Stomach (tissue), 9 donors: ENCODE measurements around the gene RAPGEF3. TPM values are rescaled to one million over a fixed set of nuclear protein-coding genes. Genes with fewer than 3 reads are reported as not detected.

Experiments used
- DNase-seq, 2 donors: peaks; one replicate each; pipeline versions ENCODE4 v3.0.0 to v3.0.0-alpha.2; 2013 to 2019
- H3K27ac ChIP-seq, 5 donors: fragments of 200-600 bp in 4 of 5; sonication (generic) in 4 of 5; one replicate each; pipeline ENCODE4 v1.5.1; 2013 to 2019; ENCODE audit warnings: mild to moderate bottlenecking in 1 of 5, moderate library complexity in 1 of 5
- H3K27me3 ChIP-seq, 3 donors: fragments of 200-600 bp; sonication (generic); one replicate each; pipeline ENCODE4 v1.5.1; 2017 to 2019; ENCODE audit warnings: mixed run types in 1 of 3
- H3K36me3 ChIP-seq, 4 donors: fragments of 200-600 bp; sonication (generic); 1 replicate in 3 of 4; 2 replicates in 1 of 4; pipeline ENCODE4 v1.5.1; 2016 to 2019
- H3K4me1 ChIP-seq, 4 donors: fragments of 200-600 bp; sonication (generic); one replicate each; pipeline ENCODE4 v1.5.1; 2016 to 2019
- H3K4me3 ChIP-seq, 4 donors: fragments of 200-600 bp; sonication (generic) in 3 of 4; one replicate each; pipeline ENCODE4 v1.5.1; 2016 to 2019; ENCODE audit warnings: mild to moderate bottlenecking in 1 of 4
- H3K9me3 ChIP-seq, 4 donors: fragments of 200-600 bp; sonication (generic); one replicate each; pipeline ENCODE4 v1.5.1; 2016 to 2019
- EP300 ChIP-seq: sonication (generic); formaldehyde crosslinking; IDR thresholded peaks from one replicate; pipeline ENCODE4 v1.6.1; 2017; ENCODE audit warnings: antibody characterized with exemption
- POLR2A ChIP-seq, 4 donors: fragments of 450-650 bp; IDR thresholded peaks; one replicate each; pipeline ENCODE4 v1.6.1; 2016; ENCODE audit warnings: antibody characterized with exemption in 4 of 4, control low read depth in 2 of 4, mild to moderate bottlenecking in 1 of 4, moderate library complexity in 1 of 4
- POLR2AphosphoS5 ChIP-seq, 3 donors: sonication (generic); formaldehyde crosslinking; IDR thresholded peaks; one replicate each; pipeline ENCODE4 v1.6.1; 2016; ENCODE audit warnings: antibody characterized with exemption in 3 of 3
- WGBS, 5 donors: extraction: QIAGEN DNeasy Blood & Tissue Kit in 3 of 5; methylation state at CpG; one replicate each; pipeline versions ENCODE4 v1.1.5 to v1.1.7; 2013 to 2018; 5-methylcytosine and 5-hydroxymethylcytosine counted together
- intact Hi-C: fragments of 100-400 bp; cut with DNase I; formaldehyde crosslinking; loops from one replicate; pipeline ENCODE4 v1.15.1; 2023; ENCODE audit warnings: low total_unique reads
- polyA plus RNA-seq, 3 donors: library from polyadenylated mRNA; stranded (reverse); fragments of 200-250 nt; gene quantifications; one replicate each; pipeline ENCODE4 v1.2.3, GENCODE V29; 2013
- total RNA-seq, 5 donors: library from RNA; depleted of rRNA; stranded (reverse); fragments of >200 nt; gene quantifications; one replicate each; pipeline versions ENCODE4 v1.1.0 to v1.2.3, GENCODE V29; 2014 to 2016
- TF ChIP-seq, protein P1 (sequence below), 7 experiments: fragments of 450-650 bp in 4 of 7; fragments of 200-600 bp in 3 of 7; sonication (generic) in 3 of 7; IDR thresholded peaks; one replicate each; pipeline ENCODE4 v1.5.1; 2016 to 2019; ENCODE audit warnings: antibody characterized with exemption in 7 of 7, control low read depth in 2 of 7, mild to moderate bottlenecking in 1 of 7
- donor health status: healthy with polysubstance abuse.
- donor health status: Bipolar disorder and iron deficiency.
- donor health status: healthy.

Gene RAPGEF3
- total and polyA plus RNA-seq, 8 donors: 15.9 to 114 (median 23.9) TPM

DNA sequence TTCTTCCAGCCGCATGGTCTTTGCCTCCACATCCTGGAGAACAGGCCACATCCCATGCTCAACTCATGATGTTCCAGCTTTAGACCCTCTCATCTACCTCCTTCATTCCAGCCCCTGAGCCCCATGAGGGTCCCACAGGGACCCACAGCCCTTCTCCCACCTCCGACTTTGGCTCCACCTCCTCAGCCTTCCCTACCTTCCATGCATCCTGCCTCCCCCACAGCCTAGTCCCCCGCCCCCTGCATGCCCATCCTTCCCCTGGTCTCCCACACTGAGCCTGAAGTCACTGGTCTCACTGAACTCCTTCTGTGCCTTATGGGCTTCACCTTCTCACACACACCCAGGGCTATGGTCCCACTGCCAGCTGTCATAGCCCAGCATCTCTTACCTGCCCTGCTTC is 9.8 kb downstream of the RAPGEF3 start:
- intact Hi-C loops: no loop called here
- DNase-seq: no peak
- Histone ChIP-seq H3K4me1 (peaks cover 21 to 24% (median 22%) of the 10 kb centered on the region in 4 donors), H3K27ac (no peak overlapping the region), H3K27me3 (no peaks in the 10 kb centered on the region), H3K9me3 (no peaks in the 10 kb centered on the region), H3K36me3 (peaks cover 4 to 55% (median 49%) of the 10 kb centered on the region in 4 donors), H3K4me3 (no peak overlapping the region)
- TF ChIP-seq POLR2AphosphoS5 (IDR thresholded peaks at IDR 0.05): no peak
- TF ChIP-seq POLR2A (IDR thresholded peaks at IDR 0.05): no peak
- TF ChIP-seq, protein P1, sequence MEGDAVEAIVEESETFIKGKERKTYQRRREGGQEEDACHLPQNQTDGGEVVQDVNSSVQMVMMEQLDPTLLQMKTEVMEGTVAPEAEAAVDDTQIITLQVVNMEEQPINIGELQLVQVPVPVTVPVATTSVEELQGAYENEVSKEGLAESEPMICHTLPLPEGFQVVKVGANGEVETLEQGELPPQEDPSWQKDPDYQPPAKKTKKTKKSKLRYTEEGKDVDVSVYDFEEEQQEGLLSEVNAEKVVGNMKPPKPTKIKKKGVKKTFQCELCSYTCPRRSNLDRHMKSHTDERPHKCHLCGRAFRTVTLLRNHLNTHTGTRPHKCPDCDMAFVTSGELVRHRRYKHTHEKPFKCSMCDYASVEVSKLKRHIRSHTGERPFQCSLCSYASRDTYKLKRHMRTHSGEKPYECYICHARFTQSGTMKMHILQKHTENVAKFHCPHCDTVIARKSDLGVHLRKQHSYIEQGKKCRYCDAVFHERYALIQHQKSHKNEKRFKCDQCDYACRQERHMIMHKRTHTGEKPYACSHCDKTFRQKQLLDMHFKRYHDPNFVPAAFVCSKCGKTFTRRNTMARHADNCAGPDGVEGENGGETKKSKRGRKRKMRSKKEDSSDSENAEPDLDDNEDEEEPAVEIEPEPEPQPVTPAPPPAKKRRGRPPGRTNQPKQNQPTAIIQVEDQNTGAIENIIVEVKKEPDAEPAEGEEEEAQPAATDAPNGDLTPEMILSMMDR (IDR thresholded peaks at IDR 0.05): no peak
- no peak for TF ChIP-seq EP300
- WGBS, 5 donors: 91 to 98% (median 97%) methylated on average over 3 of the region's 3 CpGs

GRCh38 chr12:47748507-47748828 is 10.2 kb downstream of the RAPGEF3 start:
- H3K27ac ChIP-seq: no peak overlapping the region
- intact Hi-C loops: no loop called here
- no peaks in the 10 kb centered on the region for H3K27me3 ChIP-seq
- TF ChIP-seq, protein P1 (IDR thresholded peaks at IDR 0.05): no peak
- TF ChIP-seq POLR2AphosphoS5 (IDR thresholded peaks at IDR 0.05) (no peak), EP300 (no peak), POLR2A (IDR thresholded peaks at IDR 0.05) (no peak)
- WGBS, 5 donors: 86 to 100% (median 95%) methylated on average over 1 of the region's 1 CpG
- no peaks in the 10 kb centered on the region for H3K9me3 ChIP-seq
- peaks cover 17 to 20% (median 18%) of the 10 kb centered on the region in 4 donors for H3K4me1 ChIP-seq
- no peak overlapping the region for H3K4me3 ChIP-seq
- DNase-seq: no peak
- H3K36me3 ChIP-seq: peaks cover 4 to 55% (median 49%) of the 10 kb centered on the region in 4 donors

- Histone ChIP-seq H3K27ac (no peak overlapping the region), H3K9me3 (no peaks in the 10 kb centered on the region), H3K27me3 (no peaks in the 10 kb centered on the region), H3K4me3 (no peak overlapping the region), H3K36me3 (peaks cover 4 to 55% (median 49%) of the 10 kb centered on the region in 4 donors), H3K4me1 (peaks cover 11 to 14% (median 11%) of the 10 kb centered on the region in 4 donors)
- no peak for DNase-seq
- TF ChIP-seq POLR2A (IDR thresholded peaks at IDR 0.05): no peak
- TF ChIP-seq EP300: no peak
- TF ChIP-seq POLR2AphosphoS5 (IDR thresholded peaks at IDR 0.05): no peak
- TF ChIP-seq, protein P1 (IDR thresholded peaks at IDR 0.05): no peak
- 81 to 97% (median 93%) methylated on average over 7 to 14 of the region's 14 CpGs for WGBS, 5 donors
- intact Hi-C loops: no loop called here
Observed at GRCh38 chr12:47747596-47748506, 10.8 kb downstream of the RAPGEF3 start.

- intact Hi-C loops: no loop called here
- H3K9me3 ChIP-seq: no peaks in the 10 kb centered on the region
- no peaks in the 10 kb centered on the region for H3K27me3 ChIP-seq
- TF ChIP-seq EP300: no peak
- TF ChIP-seq, protein P1 (IDR thresholded peaks at IDR 0.05): no peak
- TF ChIP-seq POLR2A (IDR thresholded peaks at IDR 0.05): no peak
- TF ChIP-seq POLR2AphosphoS5 (IDR thresholded peaks at IDR 0.05): no peak
- H3K4me1 ChIP-seq: peaks cover 4 to 9% (median 6%) of the 10 kb centered on the region in 4 donors
- no peak overlapping the region for H3K27ac ChIP-seq
- DNase-seq: no peak
- H3K36me3 ChIP-seq: peaks cover 4 to 55% (median 49%) of the 10 kb centered on the region in 4 donors
- WGBS, 5 donors: 52 to 76% (median 69%) methylated on average over 4 of the region's 4 CpGs
- no peak overlapping the region for H3K4me3 ChIP-seq
Observed at GRCh38 chr12:47747126-47747525, 11.6 kb downstream of the RAPGEF3 start.
